WTC11 (cell line): Measurements from ENCODE around the gene TRPM4. TPM values are rescaled to one million over a fixed set of nuclear protein-coding genes. Genes with fewer than 3 reads are reported as not detected.
"Not testable (repeated sequence)": the region's sequence is repeated elsewhere in the genome, so short reads cannot be mapped to it uniquely, and the experiment has no call there.

Experiments
- ATAC-seq: fragments of 200-7000 bp; cut with Tn5 transposase; 2 replicates; pipeline ENCODE4 v1.10.0; 2021; ENCODE audit warnings: mild to moderate bottlenecking, moderate library complexity
- CTCF ChIA-PET: fragments of 300-600 bp; sonication (Branson Sonifier 250); formaldehyde crosslinking; loops from one replicate; lab custom pipeline; 2021; ENCODE audit warnings: antibody characterized with exemption; lab: Charles Lee
- POLR2A ChIA-PET: fragments of 350-600 bp; sonication (Branson Sonifier 250); formaldehyde crosslinking; loops from one replicate; lab custom pipeline; 2021; ENCODE audit warnings: antibody characterized with exemption; lab: Charles Lee
- DNase-seq: peaks from one replicate; pipeline ENCODE4 v3.0.0; 2021; ENCODE audit warnings: low spot score
- H3K27ac Mint-ChIP-seq: 2 replicates; pipeline ENCODE4 v1.8.0; 2021; ENCODE audit warnings: mixed read lengths
- H3K27me3 Mint-ChIP-seq: 2 replicates; pipeline ENCODE4 v1.8.0; 2021; ENCODE audit warnings: low read depth, mild to moderate bottlenecking, moderate library complexity, mixed read lengths
- H3K36me3 Mint-ChIP-seq: 2 replicates; pipeline ENCODE4 v1.8.0; 2021; ENCODE audit warnings: mixed read lengths
- H3K4me1 Mint-ChIP-seq: 2 replicates; pipeline ENCODE4 v1.8.0; 2022; ENCODE audit warnings: mixed read lengths
- H3K4me3 Mint-ChIP-seq: 2 replicates; pipeline ENCODE4 v1.8.0; 2021; ENCODE audit warnings: mild to moderate bottlenecking, moderate library complexity, mixed read lengths
- H3K9me3 Mint-ChIP-seq: 2 replicates; pipeline ENCODE4 v1.8.0; 2021; ENCODE audit warnings: mixed read lengths
- ATF3 ChIP-seq: sonication (generic); formaldehyde crosslinking; conservative IDR thresholded peaks from 2 replicates; pipeline ENCODE4 v1.8.1; 2022; ENCODE audit warnings: mild to moderate bottlenecking, missing genetic modification reagents
- CREB1 ChIP-seq: sonication (generic); formaldehyde crosslinking; IDR thresholded peaks from 2 replicates; pipeline ENCODE4 v1.8.0; 2023; ENCODE audit warnings: mild to moderate bottlenecking, missing genetic modification reagents
- E2F5 ChIP-seq: sonication (generic); formaldehyde crosslinking; IDR thresholded peaks from 2 replicates; pipeline ENCODE4 v1.8.1; 2022; ENCODE audit warnings: mild to moderate bottlenecking, moderate library complexity, missing genetic modification reagents
- ERG ChIP-seq: fragments of 250-450 bp; sonication (Bioruptor Pico); IDR thresholded peaks from 2 replicates; pipeline ENCODE4 v1.8.0; 2021; ENCODE audit warnings: mild to moderate bottlenecking
- FOXP1 ChIP-seq: sonication (generic); formaldehyde crosslinking; IDR thresholded peaks from 2 replicates; pipeline ENCODE4 v1.8.0; 2022; ENCODE audit warnings: missing genetic modification reagents, mild to moderate bottlenecking, moderate library complexity, borderline replicate concordance
- GABPB1 ChIP-seq: sonication (generic); formaldehyde crosslinking; IDR thresholded peaks from 2 replicates; pipeline ENCODE4 v1.8.1; 2023; ENCODE audit warnings: mild to moderate bottlenecking, missing genetic modification reagents
- HMGA2 ChIP-seq: fragments of 250-450 bp; sonication (Bioruptor Pico); IDR thresholded peaks from 2 replicates; pipeline ENCODE4 v1.4.0; 2021; ENCODE audit warnings: mild to moderate bottlenecking, moderate library complexity
- NR2C2 ChIP-seq: sonication (generic); formaldehyde crosslinking; IDR thresholded peaks from 2 replicates; pipeline ENCODE4 v1.8.0; 2022; ENCODE audit warnings: mild to moderate bottlenecking, missing genetic modification reagents
- NR3C1 ChIP-seq: sonication (generic); formaldehyde crosslinking; conservative IDR thresholded peaks from 2 replicates; pipeline ENCODE4 v1.8.1; 2023; ENCODE audit warnings: low read depth, mild to moderate bottlenecking, missing genetic modification reagents
- PRRX2 ChIP-seq: fragments of 250-450 bp; sonication (Bioruptor Pico); IDR thresholded peaks from 2 replicates; pipeline ENCODE4 v1.8.0; 2021; ENCODE audit warnings: mild to moderate bottlenecking
- RELA ChIP-seq: sonication (generic); formaldehyde crosslinking; IDR thresholded peaks from 2 replicates; pipeline ENCODE4 v1.8.1; 2022; ENCODE audit warnings: missing genetic modification reagents, mild to moderate bottlenecking, borderline replicate concordance
- TCF7 ChIP-seq: sonication (generic); formaldehyde crosslinking; IDR thresholded peaks from 2 replicates; pipeline ENCODE4 v1.8.0; 2022; ENCODE audit warnings: mild to moderate bottlenecking, low read depth, missing genetic modification reagents, moderate library complexity
- ZBTB21 ChIP-seq: sonication (generic); formaldehyde crosslinking; IDR thresholded peaks from 2 replicates; pipeline ENCODE4 v1.8.1; 2023; ENCODE audit warnings: mild to moderate bottlenecking, missing genetic modification reagents, borderline replicate concordance
- ZNF416 ChIP-seq: fragments of 250-450 bp; sonication (Bioruptor Pico); IDR thresholded peaks from 2 replicates; pipeline ENCODE4 v1.9.0; 2021; ENCODE audit warnings: mild to moderate bottlenecking, inconsistent platforms
- total RNA-seq: library from RNA; stranded (reverse); gene quantifications from 3 replicates; pipeline ENCODE4 v1.2.3, GENCODE V29; 2021
- TF ChIP-seq, protein P1 (sequence below): fragments of 250-450 bp; sonication (Bioruptor Pico); conservative IDR thresholded peaks from 2 replicates; pipeline ENCODE4 v1.9.0; 2021; ENCODE audit warnings: mild to moderate bottlenecking
- TF ChIP-seq, protein P2 (sequence below): sonication (generic); formaldehyde crosslinking; IDR thresholded peaks from 2 replicates; pipeline ENCODE4 v1.8.1; 2022; ENCODE audit warnings: missing genetic modification reagents, borderline replicate concordance
- TF ChIP-seq, protein P3 (sequence below): fragments of 250-450 bp; sonication (Bioruptor Pico); IDR thresholded peaks from 2 replicates; pipeline ENCODE4 v1.9.0; 2021; ENCODE audit warnings: mild to moderate bottlenecking

The TRPM4 gene
- total RNA-seq, 1 experiment from 2014 or later = 15.5 TPM

- no peak for TF ChIP-seq ERG (CRISPR knock-in tag)
Observed at GRCh38 chr19:49205114-49205513, 47.5 kb downstream of the TRPM4 start (continued).

- Mint-ChIP-seq H3K36me3 (peaks cover 14% of the 10 kb centered on the region), H3K9me3 (peaks cover 11% of the 10 kb centered on the region)
- CTCF ChIA-PET = interaction anchor here (0.6 to 3.6 kb wide), 10 partner anchors 10 to 210 kb away, joined by 3 to 39 read pairs (median 10); partner anchors contain the start of gene LIN7B
- H3K27me3 Mint-ChIP-seq, POLR2A ChIA-PET, H3K27ac Mint-ChIP-seq, ATAC-seq, DNase-seq, H3K4me1 Mint-ChIP-seq, H3K4me3 Mint-ChIP-seq: not testable (repeated sequence)
Observed at GRCh38 chr19:49209502-49209901, 51.9 kb downstream of the TRPM4 start.

DNA sequence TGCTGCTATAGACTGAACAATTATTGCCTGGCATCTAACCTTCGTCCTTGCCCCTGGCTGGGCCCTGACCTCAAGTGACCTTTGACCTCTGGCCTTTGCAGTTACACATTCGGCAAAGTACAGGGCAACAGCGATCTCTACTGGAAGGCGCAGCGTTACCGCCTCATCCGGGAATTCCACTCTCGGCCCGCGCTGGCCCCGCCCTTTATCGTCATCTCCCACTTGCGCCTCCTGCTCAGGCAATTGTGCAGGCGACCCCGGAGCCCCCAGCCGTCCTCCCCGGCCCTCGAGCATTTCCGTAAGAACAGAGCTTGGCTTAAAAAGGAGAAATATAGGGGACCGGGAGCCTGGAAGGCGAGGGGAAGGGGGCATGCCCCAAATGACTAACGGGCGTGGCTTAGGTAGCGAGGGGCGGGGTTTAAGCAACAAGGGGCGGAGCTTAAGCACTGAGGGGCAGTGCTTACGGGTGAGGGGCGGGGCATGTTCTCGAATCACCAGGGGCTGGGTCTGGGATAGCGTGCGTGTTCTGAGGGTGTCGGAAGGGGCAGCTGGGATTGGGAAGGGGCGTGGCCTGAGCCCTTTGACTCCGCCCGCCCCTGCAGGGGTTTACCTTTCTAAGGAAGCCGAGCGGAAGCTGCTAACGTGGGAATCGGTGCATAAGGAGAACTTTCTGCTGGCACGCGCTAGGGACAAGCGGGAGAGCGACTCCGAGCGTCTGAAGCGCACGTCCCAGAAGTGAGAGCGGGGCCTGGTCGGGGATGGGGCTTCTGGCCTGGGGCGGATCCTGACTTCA, 52.7 kb downstream of the TRPM4 start:
- Mint-ChIP-seq H3K4me3 (peak overlapping the region; percentile 75), H3K27me3 (peaks cover 2% of the 10 kb centered on the region; the same call in 1 of the 2 replicates), H3K36me3 (peaks cover 16% of the 10 kb centered on the region), H3K27ac (peak overlapping the region; percentile 92), H3K4me1 (peaks cover 7% of the 10 kb centered on the region), H3K9me3 (peaks cover 11% of the 10 kb centered on the region)
- ChIA-PET CTCF (interaction anchor here (0.5 to 1.8 kb wide), 48 partner anchors 9 to 732 kb away, joined by 3 to 35 read pairs (median 6); partner anchors contain the start of genes CGB7, GYS1, LIN7B and NUCB1), POLR2A (interaction anchor here (0.8 to 1.5 kb wide), 4 partner anchors 11 to 145 kb away, joined by 3 to 7 read pairs (median 4); no protein-coding TSS in a partner anchor)
- ATAC-seq (peak; percentile 97), DNase-seq (peak; percentile 96)
- TF ChIP-seq, protein P1, sequence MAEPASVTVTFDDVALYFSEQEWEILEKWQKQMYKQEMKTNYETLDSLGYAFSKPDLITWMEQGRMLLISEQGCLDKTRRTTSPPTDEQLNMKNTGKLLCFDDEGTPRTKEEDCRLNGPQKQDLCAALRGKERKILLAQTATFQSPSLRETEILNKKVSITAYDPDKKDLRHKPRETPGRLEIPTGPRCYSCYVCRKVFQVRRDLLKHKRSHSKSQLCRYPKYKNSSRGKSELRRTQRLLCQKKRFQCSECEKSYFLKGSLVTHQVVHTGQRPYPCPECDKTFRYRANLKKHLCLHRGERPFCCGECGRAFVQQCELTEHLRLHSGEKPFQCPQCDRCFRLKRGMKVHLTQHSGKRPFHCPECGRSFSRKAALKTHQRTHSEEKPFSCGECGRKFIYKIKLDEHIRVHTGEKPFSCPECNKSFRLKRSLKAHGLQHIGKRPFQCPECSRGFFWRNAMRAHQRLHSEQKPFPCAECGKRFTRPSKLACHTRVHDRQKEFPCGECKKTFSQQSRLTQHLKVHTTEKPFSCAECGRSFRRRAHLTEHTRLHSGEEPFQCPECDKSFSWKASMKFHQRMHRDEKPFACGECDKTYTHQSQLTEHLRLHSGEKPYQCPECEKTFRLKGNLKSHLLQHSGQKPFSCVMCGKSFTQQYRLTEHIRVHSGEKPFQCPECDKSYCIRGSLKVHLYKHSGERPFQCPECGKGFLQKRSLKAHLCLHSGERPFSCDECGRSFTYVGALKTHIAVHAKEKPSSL = no peak
- no peak for TF ChIP-seq HMGA2 (CRISPR knock-in tag)
- peak; percentile 71; the same call in 1 of the 2 replicates for TF ChIP-seq NR2C2

DNA sequence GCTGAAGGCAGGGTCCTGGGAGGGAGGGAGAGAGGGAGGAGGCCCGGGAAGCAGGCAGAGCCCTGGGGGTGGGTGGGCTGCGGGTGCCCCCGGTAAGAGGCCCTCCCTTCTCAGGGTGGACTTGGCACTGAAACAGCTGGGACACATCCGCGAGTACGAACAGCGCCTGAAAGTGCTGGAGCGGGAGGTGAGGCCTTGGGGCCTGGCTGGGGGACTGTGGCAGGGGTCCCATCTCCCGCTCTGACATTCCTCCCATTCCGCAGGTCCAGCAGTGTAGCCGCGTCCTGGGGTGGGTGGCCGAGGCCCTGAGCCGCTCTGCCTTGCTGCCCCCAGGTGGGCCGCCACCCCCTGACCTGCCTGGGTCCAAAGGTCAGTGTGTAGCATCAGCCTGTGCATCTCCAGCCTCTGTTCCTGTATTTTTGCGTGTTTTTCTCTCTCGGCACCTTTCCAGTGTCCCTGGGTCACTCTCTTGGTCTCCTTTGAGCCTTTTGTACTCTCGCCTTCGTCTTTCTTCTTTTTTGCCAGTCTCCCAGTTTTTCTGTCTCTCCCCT, 53.4 kb downstream of the TRPM4 start:
- peaks cover 11% of the 10 kb centered on the region for H3K9me3 Mint-ChIP-seq
- ATAC-seq = peak; percentile 5; the same call in 1 of the 2 replicates
- no peak for DNase-seq
- CTCF ChIA-PET = interaction anchor here (0.5 to 1.8 kb wide), 44 partner anchors 8 to 732 kb away, joined by 3 to 35 read pairs (median 6); partner anchors contain the start of genes CGB7, GYS1, LIN7B and NUCB1
- POLR2A ChIA-PET = interaction anchor here (0.8 to 1.5 kb wide), 4 partner anchors 12 to 146 kb away, joined by 3 to 7 read pairs (median 4); no protein-coding TSS in a partner anchor
- peak overlapping the region; percentile 75 for H3K4me3 Mint-ChIP-seq
- peaks cover 2% of the 10 kb centered on the region; the same call in 1 of the 2 replicates for H3K27me3 Mint-ChIP-seq
- H3K27ac Mint-ChIP-seq = peak overlapping the region; percentile 78
- peaks cover 16% of the 10 kb centered on the region for H3K36me3 Mint-ChIP-seq
- TF ChIP-seq PRRX2 (CRISPR knock-in tag) (no peak), RELA (CRISPR knock-in tag) (no peak), ZNF416 (CRISPR knock-in tag) (no peak), FOXP1 (CRISPR knock-in tag) (no peak), GABPB1 (CRISPR knock-in tag) (no peak), E2F5 (CRISPR knock-in tag) (no peak), ATF3 (CRISPR knock-in tag) (no peak), CREB1 (CRISPR knock-in tag) (no peak), NR3C1 (no peak), ZBTB21 (CRISPR knock-in tag) (no peak), TCF7 (CRISPR knock-in tag) (no peak)
- TF ChIP-seq, protein P2, sequence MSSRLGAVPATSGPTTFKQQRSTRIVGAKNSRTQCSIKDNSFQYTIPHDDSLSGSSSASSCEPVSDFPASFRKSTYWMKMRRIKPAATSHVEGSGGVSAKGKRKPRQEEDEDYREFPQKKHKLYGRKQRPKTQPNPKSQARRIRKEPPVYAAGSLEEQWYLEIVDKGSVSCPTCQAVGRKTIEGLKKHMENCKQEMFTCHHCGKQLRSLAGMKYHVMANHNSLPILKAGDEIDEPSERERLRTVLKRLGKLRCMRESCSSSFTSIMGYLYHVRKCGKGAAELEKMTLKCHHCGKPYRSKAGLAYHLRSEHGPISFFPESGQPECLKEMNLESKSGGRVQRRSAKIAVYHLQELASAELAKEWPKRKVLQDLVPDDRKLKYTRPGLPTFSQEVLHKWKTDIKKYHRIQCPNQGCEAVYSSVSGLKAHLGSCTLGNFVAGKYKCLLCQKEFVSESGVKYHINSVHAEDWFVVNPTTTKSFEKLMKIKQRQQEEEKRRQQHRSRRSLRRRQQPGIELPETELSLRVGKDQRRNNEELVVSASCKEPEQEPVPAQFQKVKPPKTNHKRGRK (CRISPR knock-in tag) = no peak
- TF ChIP-seq, protein P1 = no peak
- TF ChIP-seq, protein P3, sequence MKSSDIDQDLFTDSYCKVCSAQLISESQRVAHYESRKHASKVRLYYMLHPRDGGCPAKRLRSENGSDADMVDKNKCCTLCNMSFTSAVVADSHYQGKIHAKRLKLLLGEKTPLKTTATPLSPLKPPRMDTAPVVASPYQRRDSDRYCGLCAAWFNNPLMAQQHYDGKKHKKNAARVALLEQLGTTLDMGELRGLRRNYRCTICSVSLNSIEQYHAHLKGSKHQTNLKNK (CRISPR knock-in tag) = no peak
- peaks cover 7% of the 10 kb centered on the region for H3K4me1 Mint-ChIP-seq
